ENCODE results near the gene RLN2. TPM values are rescaled to one million over a fixed set of nuclear protein-coding genes. Genes with fewer than 3 reads are reported as not detected.

The RLN2 gene
- total RNA-seq, 1 experiment from 2014 or later: 3.7 TPM

DNA sequence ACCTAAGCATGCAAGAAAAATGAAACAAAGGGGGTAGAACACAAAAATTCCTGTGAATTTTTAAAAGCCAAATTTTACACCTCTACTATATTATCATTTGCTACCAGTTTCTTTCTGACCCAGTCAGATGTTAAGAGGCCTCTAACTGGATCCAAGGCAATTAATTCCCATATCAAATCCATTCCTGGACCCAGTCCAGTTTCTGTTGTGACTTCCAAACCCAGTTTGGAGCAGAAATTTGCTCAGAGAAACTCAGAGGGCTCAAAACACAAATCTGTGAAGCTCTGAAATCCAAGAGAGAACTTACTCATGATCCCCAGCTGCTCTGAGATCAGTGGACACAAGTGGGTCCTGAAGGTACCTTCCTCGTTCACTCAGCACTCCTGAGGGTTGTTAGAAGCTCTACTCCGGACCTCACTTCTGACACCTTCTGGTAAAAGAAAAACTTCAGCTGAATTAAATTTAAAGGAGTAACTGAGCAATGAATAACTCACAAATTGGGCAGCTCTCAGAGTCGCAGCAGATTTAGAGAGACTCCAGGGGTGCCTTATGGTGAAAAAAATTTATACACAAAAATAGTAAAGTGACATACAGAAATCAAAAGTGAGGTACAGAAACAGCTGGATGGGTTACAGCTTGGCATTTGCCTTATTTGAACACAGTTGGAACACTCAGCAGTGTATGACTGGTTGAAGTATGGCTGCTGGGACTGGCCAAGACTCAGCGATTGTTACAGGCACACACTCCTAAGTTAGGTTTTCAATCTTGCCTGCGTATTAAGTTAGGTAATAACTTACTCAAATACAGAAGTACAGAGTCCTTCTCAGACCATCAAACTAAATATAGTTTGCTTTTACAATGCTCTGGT is 40.9 kb downstream of the RLN2 start:
- no CpG with 5 or more reads among the region's 5 CpGs for WGBS (ENCODE audit: extremely low coverage, insufficient read length, low lambda C conversion rate)
- Histone ChIP-seq H4K5ac (ENCODE audit: insufficient read length, low read depth, low read length) (no peak overlapping the region), H4K91ac (ENCODE audit: insufficient read length, low read depth, low read length) (no peak overlapping the region), H3K4ac (ENCODE audit: low read depth, low read length) (no peak overlapping the region), H3K56ac (ENCODE audit: insufficient read length, low read depth, low read length) (no peak overlapping the region), H2AK5ac (ENCODE audit: insufficient read length, low read length) (no peak overlapping the region), H3K9me3 (ENCODE audit: control insufficient read depth, low read depth, low read length) (no peaks in the 10 kb centered on the region), H3K18ac (ENCODE audit: insufficient read length, low read depth, low read length) (no peak overlapping the region), H3K9ac (ENCODE audit: extremely low read depth, insufficient read length, low read length) (no peak overlapping the region), H3K4me1 (ENCODE audit: insufficient read depth, low read length) (peaks cover 4% of the 10 kb centered on the region; the same call in 1 of the 2 replicates), H3K23me2 (ENCODE audit: insufficient read length, low read depth, low read length, poor library complexity, severe bottlenecking) (no peaks in the 10 kb centered on the region), H4K8ac (replicated peaks; ENCODE audit: insufficient read length, low read depth, low read length) (no peak overlapping the region), H3K79me1 (ENCODE audit: insufficient read depth, low read depth, low read length, poor library complexity, severe bottlenecking) (no peaks in the 10 kb centered on the region), H2BK12ac (ENCODE audit: insufficient read length, low read depth, low read length) (no peak overlapping the region), H2BK20ac (ENCODE audit: low read depth, low read length, poor library complexity, severe bottlenecking) (no peak overlapping the region), H3T11ph (ENCODE audit: low read length) (no peak overlapping the region), H3K27ac (ENCODE audit: insufficient read length, low read depth, low read length) (no peak overlapping the region), H3K23ac (ENCODE audit: insufficient read length, low read depth, low read length) (no peak overlapping the region), H2BK15ac (ENCODE audit: low read depth, low read length) (no peak overlapping the region), H2AFZ (ENCODE audit: low read length) (no peak overlapping the region), H2BK5ac (ENCODE audit: insufficient read length, low read length) (no peak overlapping the region), H2BK120ac (ENCODE audit: low read depth, low read length, poor library complexity, severe bottlenecking) (no peak overlapping the region), H3K14ac (ENCODE audit: insufficient read depth, low read length) (no peak overlapping the region), H3K4me2 (ENCODE audit: insufficient read depth, insufficient read length, low read length) (no peak overlapping the region), H3K27me3 (ENCODE audit: insufficient read depth, low read length) (no peaks in the 10 kb centered on the region), H4K20me1 (ENCODE audit: control insufficient read depth, insufficient read depth, insufficient read length) (no peaks in the 10 kb centered on the region), H3K79me2 (ENCODE audit: insufficient read depth, low read length) (no peaks in the 10 kb centered on the region)
- H3K36me3 Mint-ChIP-seq (ENCODE audit: insufficient read depth in 1 of 3, low read depth in 3 of 3): peaks cover 0 to 5% (median 1%) of the 10 kb centered on the region in 3 experiments; a peak in 3 of 7 replicates
- no peak overlapping the region for H3K4me3 Mint-ChIP-seq
- TF ChIP-seq, protein P1, sequence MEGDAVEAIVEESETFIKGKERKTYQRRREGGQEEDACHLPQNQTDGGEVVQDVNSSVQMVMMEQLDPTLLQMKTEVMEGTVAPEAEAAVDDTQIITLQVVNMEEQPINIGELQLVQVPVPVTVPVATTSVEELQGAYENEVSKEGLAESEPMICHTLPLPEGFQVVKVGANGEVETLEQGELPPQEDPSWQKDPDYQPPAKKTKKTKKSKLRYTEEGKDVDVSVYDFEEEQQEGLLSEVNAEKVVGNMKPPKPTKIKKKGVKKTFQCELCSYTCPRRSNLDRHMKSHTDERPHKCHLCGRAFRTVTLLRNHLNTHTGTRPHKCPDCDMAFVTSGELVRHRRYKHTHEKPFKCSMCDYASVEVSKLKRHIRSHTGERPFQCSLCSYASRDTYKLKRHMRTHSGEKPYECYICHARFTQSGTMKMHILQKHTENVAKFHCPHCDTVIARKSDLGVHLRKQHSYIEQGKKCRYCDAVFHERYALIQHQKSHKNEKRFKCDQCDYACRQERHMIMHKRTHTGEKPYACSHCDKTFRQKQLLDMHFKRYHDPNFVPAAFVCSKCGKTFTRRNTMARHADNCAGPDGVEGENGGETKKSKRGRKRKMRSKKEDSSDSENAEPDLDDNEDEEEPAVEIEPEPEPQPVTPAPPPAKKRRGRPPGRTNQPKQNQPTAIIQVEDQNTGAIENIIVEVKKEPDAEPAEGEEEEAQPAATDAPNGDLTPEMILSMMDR (conservative IDR thresholded peaks at IDR 0.05): peak; percentile 44; the same call in 2 of the 3 replicates
- H3K9me3 Mint-ChIP-seq: peaks cover 3 to 7% of the 10 kb centered on the region in 2 experiments; a peak in 2 of 5 replicates
- H3K4me1 Mint-ChIP-seq: peaks cover 3 to 7% of the 10 kb centered on the region in 2 experiments
- no peaks in the 10 kb centered on the region; the same call in 1 of the 2 replicates for H3K27me3 Mint-ChIP-seq (ENCODE audit: low read depth)
- DNase-seq: no peak
- H3K27ac Mint-ChIP-seq: no peak overlapping the region

Other genes starting within 250 kb of the RLN2 start
- gene INSL6, start 119.1 kb downstream of the RLN2 start, total RNA-seq (2021): not detected in 2 replicates
- not detected in 2 replicates for gene INSL4, start 73.3 kb downstream of the RLN2 start, total RNA-seq (2021)
- gene RLN1, start 35.2 kb upstream of the RLN2 start, total RNA-seq (2021): 0.39 and 0.52 TPM in 2 replicates
- gene PLGRKT, start 133.2 kb upstream of the RLN2 start, total RNA-seq (2021): 19.6 and 22.6 TPM in 2 replicates
- gene CD274, start 145.8 kb upstream of the RLN2 start, total RNA-seq (2021): 0.13 TPM in 1 of 2 replicates, not detected in the other
- not detected in 2 replicates for gene PDCD1LG2, start 205.8 kb upstream of the RLN2 start, total RNA-seq (2021)